GM12891 (cell line): Measurements from ENCODE around the gene ARPC5.

Experiments used
- PAX5 ChIP-seq: IDR thresholded peaks from 2 replicates; pipeline ENCODE4 v1.6.1; 2011; ENCODE audit warnings: low read length, moderate library complexity, mild to moderate bottlenecking; ENCODE audit not compliant: insufficient read depth, severe bottlenecking
- POLR2A ChIP-seq: IDR thresholded peaks from 2 replicates; pipeline ENCODE4 v1.6.1; 2011; ENCODE audit warnings: low read depth, low read length, control low read depth
- POLR2AphosphoS5 ChIP-seq: IDR thresholded peaks from 2 replicates; pipeline ENCODE4 v1.6.1; 2011; ENCODE audit warnings: low read depth, low read length, control low read depth
- POU2F2 ChIP-seq: IDR thresholded peaks from 2 replicates; pipeline ENCODE4 v1.6.1; 2011; ENCODE audit warnings: low read depth, mild to moderate bottlenecking, control low read depth, low read length, moderate library complexity
- SPI1 ChIP-seq: IDR thresholded peaks from 2 replicates; pipeline ENCODE4 v1.6.1; 2011; ENCODE audit warnings: low read depth, low read length, control low read depth
- TAF1 ChIP-seq: IDR thresholded peaks from 2 replicates; pipeline ENCODE4 v1.6.1; 2011; ENCODE audit warnings: low read depth, low read length, control low read depth

DNA sequence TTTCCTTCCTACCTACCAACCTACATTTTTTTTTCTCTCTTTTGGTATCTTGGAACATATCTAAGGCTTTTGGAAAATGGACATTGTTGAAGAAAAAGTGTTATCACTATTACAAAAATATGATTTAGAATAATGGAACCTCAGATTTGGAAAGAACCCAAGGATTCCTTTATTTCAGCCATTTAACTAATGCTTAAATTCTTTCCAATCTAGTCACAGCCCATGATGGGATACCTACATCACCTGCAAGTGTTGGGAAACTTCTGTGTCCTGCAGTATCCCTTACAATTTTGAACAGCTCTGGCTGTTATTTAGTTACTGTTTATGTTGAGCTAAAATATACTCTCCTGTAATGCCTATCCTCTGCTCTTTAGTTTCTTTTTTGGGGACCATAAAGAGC, 39.8 kb upstream of the ARPC5 start:
- TF ChIP-seq TAF1 (no peak), POLR2AphosphoS5 (no peak), POLR2A (no peak), PAX5 (no peak), SPI1 (no peak), POU2F2 (no peak)
